NOMO-1 treated with dmso at 0.1 percent for 144 hours (cell line): Measurements from ENCODE around the gene BCOR.

Experiments used
- DNase-seq: peaks from one replicate; lab custom pipeline; 2025; ENCODE audit not compliant: unreplicated experiment; lab: John Stamatoyannopoulos, UW

The BCOR gene

DNA sequence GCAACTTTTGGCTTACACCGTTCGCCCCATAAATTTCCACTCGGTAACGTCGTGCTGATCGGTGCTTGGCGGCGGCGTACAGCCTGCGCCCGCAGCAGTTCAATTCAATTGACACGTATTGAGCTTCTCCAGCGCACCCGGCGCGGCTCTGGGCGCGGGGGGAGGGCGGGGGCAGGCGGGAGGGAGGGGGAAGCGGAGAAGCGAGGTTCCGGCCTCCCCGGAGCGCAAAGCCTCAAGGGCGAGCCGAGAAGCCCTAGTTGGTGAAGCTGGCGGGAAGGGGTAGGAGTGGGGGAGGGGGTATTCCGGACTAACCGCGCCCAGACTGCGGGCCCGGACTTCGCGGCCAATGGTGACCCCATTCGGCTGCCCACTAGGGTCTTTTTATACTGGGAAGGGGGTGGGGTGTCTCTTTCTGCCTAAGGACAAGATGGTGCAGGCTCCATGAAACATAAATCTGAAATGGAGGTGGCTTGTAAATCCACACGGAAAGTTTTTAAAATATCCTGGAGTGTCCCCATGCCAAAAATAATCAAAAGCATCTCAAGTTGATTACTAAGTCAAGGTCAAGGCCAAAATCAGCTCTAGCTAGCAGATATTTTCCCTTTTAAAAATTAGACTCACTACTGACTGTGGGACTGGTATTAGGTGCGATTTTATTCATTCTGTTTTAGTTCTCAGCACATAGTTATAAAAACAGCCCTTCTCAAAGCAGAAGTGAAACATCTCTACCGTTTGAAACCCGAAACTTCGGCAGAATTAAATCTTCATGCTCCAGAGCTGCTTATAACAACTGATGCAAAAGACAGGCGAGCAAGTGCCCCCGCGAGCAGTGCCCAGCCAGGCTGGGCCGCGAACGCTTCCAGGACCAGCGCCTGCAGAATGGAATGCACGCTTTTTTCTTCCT is 1.5 kb upstream of the BCOR start:
- DNase-seq, result peak; percentile 38

GRCh38 chrX:40098264-40099054 is 701 bp upstream of the BCOR start:
- no peak for DNase-seq

- DNase-seq, result no peak
Observed at GRCh38 chrX:40097141-40097503, 636 bp downstream of the BCOR start.

- no peak for DNase-seq
Observed at GRCh38 chrX:40096395-40097091, 1.2 kb downstream of the BCOR start.

GRCh38 chrX:40095583-40096394 is 2.0 kb downstream of the BCOR start:
- peak; percentile 61 for DNase-seq

GRCh38 chrX:40094900-40095582 is 2.7 kb downstream of the BCOR start:
- no peak for DNase-seq

DNA sequence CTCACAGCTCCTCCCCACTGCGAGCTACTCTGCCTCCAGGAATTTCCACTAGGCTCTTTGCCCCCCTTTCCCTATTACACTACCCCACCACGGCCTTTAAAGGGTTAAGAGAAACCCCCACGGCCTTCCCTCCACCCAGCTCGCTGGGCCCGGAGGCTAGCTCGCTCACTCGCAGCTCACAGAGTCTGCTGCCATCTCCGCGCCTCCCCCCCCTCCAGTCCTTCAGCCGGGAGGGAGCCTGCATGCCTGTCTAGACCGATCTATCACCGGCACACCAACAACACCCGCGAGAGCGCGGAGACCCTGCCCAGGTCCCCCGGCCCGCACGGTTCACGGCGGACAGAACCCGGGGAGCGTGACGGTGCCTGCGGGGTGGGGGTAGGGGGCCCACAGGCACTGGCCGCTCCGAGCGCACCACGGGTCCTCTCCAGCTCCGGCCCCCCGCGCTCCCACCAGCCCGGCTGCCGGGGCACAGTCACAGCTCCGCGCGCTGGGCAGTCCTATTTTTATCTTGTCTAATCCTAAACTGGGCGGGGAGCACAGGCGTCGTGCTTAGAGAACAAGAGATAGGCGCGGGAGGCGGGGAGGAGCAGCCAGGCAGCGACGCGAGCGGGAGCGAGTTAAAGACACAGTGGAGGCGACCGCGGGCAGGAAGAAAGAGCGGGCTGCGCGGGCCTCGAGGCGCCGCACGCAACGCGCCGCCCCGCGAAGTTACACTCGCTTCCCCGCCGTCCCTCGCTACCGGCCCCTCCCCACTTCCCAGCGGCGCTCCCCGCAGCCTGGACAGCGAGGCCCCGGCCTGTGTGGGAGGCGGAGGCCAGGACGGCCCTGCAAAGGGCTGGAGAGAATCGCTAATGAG is 3.5 kb downstream of the BCOR start:
- DNase-seq, result no peak

DNA sequence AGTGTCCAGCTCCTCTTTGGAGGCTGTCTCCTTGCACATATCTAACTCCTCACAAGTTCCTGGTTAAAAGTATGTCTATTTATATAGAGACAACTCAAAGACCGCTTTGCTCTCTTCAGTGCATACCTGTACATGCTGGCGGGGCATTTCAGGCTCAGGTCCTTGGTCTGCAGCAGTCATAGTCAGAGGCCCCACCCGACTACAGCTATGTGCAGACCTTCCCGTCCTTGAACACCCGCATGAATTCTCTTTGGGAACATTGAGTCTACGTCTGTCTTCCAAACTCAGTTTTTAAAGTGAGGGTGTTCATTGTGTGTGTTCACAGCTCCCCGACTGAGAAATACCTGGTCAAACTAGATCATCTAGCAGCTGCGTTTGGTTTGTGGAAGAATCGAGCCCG is 4.2 kb downstream of the BCOR start:
- DNase-seq, result no peak

DNA sequence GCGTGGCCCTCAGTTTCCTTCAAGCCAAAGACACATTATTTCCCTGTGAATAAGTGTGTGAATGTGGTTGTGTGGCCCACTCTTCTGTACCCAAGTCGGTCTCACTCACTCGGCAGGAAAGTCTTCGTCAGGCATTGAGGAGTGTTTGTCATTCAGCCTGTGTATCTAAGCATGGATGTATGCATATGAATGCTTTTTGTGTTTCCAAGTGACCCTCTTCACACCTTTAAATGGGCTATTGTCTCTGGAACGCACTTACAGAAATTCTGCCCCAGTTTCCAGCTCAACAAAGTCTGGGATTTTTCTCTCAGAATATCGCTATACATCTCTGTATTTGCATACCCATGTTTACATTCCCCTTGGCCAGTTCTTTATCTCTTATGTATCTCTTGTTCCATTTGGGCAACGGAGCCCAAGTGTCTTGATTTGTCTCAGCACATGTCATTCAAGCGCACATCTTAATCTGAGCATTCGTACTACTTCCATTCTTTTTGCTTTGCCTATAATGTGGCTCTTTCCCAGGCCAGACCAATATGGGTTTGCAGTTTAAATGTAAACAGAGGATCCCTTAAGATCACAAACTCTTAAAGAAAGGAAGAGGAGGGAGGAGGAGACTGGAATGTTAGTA is 4.8 kb downstream of the BCOR start:
- DNase-seq, result no peak

GRCh38 chrX:40091691-40092421 is 5.9 kb downstream of the BCOR start:
- no peak for DNase-seq

- DNase-seq, result no peak
Observed at GRCh38 chrX:40090961-40091360, 6.8 kb downstream of the BCOR start.

DNA sequence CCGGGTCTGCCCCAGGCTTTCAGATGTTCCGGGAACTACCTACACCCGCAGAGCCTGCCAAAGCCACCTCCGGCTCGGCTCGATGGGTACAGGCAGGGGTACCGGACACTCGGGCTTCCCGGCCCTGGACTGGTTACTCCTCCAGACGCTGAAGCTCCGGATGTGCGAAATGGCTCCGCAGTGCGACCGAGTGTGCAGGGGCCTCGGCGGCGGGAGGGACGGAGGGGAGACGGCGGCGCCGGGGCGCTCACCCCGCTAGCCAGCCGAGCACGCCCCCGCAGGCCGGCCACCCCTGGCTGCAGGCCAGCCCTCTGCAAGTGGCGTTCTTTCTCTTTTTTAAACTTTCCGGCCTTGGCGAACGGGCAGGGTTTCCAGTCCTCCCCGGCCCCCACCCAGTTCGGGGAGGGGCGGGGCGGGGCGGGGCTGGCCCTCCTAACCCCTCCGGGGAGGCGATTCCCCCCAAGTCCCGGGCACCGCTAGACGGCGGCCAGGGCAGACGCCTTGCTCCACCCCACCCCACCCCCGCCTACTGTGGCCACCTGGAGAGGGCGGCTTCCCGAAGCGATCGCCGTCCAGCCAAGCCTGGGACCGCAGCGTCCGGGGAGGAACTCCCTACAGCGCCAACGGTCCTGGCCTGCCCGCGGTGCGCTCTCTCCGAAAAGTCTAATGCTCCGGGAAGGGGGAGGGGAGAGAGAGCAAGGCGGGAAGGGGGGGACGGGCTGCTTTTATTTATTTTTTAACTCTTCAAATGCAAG is 7.5 kb downstream of the BCOR start:
- no peak for DNase-seq

- DNase-seq, result no peak
Observed at GRCh38 chrX:40088803-40089540, 8.8 kb downstream of the BCOR start.

- DNase-seq, result no peak
Observed at GRCh38 chrX:40088299-40088625, 9.5 kb downstream of the BCOR start.

- DNase-seq, result no peak
Observed at GRCh38 chrX:40087425-40088298, 10.1 kb downstream of the BCOR start.
